Jurkat, Clone E6-1 (cell line): Measurements from ENCODE around the gene REXO5.
"Not testable (repeated sequence)": the region's sequence is repeated elsewhere in the genome, so short reads cannot be mapped to it uniquely, and the experiment has no call there.

ENCODE experiments used
- DNase-seq: peaks from one replicate; pipeline ENCODE4 v3.0.0-alpha.2; 2011; ENCODE audit warnings: low read depth, low spot score
- H3K4me3 ChIP-seq: 2 replicates; pipeline ENCODE4 v1.5.1; 2011; ENCODE audit warnings: mild to moderate bottlenecking, low read length, control low read depth, moderate library complexity

REXO5 gene

GRCh38 chr16:20839504-20839903 is 33.2 kb downstream of the REXO5 start:
- no peak for DNase-seq
- no peak overlapping the region for H3K4me3 ChIP-seq

GRCh38 chr16:20844054-20844453 is 37.7 kb downstream of the REXO5 start:
- peak overlapping the region; percentile 5; the same call in 1 of the 2 replicates for H3K4me3 ChIP-seq
- DNase-seq = peak; percentile 87

GRCh38 chr16:20844588-20844987 is 38.3 kb downstream of the REXO5 start:
- H3K4me3 ChIP-seq = peak overlapping the region; percentile 5; the same call in 1 of the 2 replicates
- peak; percentile 74 for DNase-seq

- no peak for DNase-seq
- no peak overlapping the region for H3K4me3 ChIP-seq
These were observed 39.7 kb downstream of the REXO5 start for GRCh38 chr16:20846030-20846429.

- DNase-seq = no peak
- H3K4me3 ChIP-seq = no peak overlapping the region
These were observed 40.2 kb downstream of the REXO5 start for GRCh38 chr16:20846551-20846950.

- DNase-seq = no peak
- no peak overlapping the region for H3K4me3 ChIP-seq
These were observed 41.2 kb downstream of the REXO5 start for GRCh38 chr16:20847550-20847949.

GRCh38 chr16:20849589-20850390 is 43.5 kb downstream of the REXO5 start:
- DNase-seq = peak; percentile 45
- H3K4me3 ChIP-seq = no peak overlapping the region

GRCh38 chr16:20850981-20851380 is 44.7 kb downstream of the REXO5 start:
- no peak overlapping the region for H3K4me3 ChIP-seq
- DNase-seq = no peak

- no peak for DNase-seq
- no peak overlapping the region for H3K4me3 ChIP-seq
These were observed 45.3 kb downstream of the REXO5 start for GRCh38 chr16:20851601-20852000.

- no peak for DNase-seq
- H3K4me3 ChIP-seq = no peak overlapping the region
These were observed 46.8 kb downstream of the REXO5 start for GRCh38 chr16:20853143-20853542.

GRCh38 chr16:20853981-20854620 is 47.8 kb downstream of the REXO5 start:
- no peak overlapping the region for H3K4me3 ChIP-seq
- no peak for DNase-seq

GRCh38 chr16:20854963-20855362 is 48.6 kb downstream of the REXO5 start:
- H3K4me3 ChIP-seq = no peak overlapping the region
- DNase-seq = no peak

GRCh38 chr16:20857281-20857680 is 51.0 kb downstream of the REXO5 start:
- no peak for DNase-seq
- H3K4me3 ChIP-seq = no peak overlapping the region

- DNase-seq = no peak
- no peak overlapping the region for H3K4me3 ChIP-seq
These were observed 52.9 kb downstream of the REXO5 start for GRCh38 chr16:20859229-20859628.

- DNase-seq = no peak
- H3K4me3 ChIP-seq = no peak overlapping the region
These were observed 53.4 kb downstream of the REXO5 start for GRCh38 chr16:20859699-20860098.

- H3K4me3 ChIP-seq = no peak overlapping the region
- DNase-seq = no peak
These were observed 54.0 kb downstream of the REXO5 start for GRCh38 chr16:20860361-20860760.

- H3K4me3 ChIP-seq, DNase-seq: not testable (repeated sequence)
These were observed 54.7 kb downstream of the REXO5 start for GRCh38 chr16:20860995-20861394.

- no peak for DNase-seq
- no peak overlapping the region for H3K4me3 ChIP-seq
These were observed 56.0 kb downstream of the REXO5 start for GRCh38 chr16:20862162-20862960.

GRCh38 chr16:20864376-20864775 is 58.0 kb downstream of the REXO5 start:
- DNase-seq, H3K4me3 ChIP-seq: not testable (repeated sequence)
